ENCODE results near the gene MCTP1. TPM values are rescaled to one million over a fixed set of nuclear protein-coding genes. Genes with fewer than 3 reads are reported as not detected.

MCTP1 gene
- total and polyA plus RNA-seq, 2 donors from 2014 or later: 1.4 to 19.3 TPM

DNA sequence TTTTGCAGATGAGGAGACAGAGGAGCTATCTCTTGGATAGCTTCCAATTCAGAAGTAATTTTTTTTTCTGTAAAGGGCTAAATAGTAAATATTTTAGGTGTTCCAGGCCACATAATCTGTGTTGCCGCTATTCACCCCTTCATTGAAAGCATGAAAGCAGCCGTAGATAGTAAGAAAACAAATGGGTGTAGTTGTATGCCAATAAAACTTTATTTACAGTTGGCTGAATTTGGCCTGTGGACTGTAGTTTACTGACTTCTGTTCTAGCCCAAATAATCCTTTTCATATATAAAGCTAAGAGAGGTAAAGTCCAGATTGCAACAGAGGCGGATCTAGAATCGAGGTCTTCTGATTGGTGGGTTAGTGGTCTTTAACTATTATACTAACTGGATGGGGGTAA, 537.5 kb downstream of the MCTP1 start:
- no peak for FAIRE-seq
- Histone ChIP-seq H3K4me3 (ENCODE audit: low read length in 3 of 3) (no peak overlapping the region), H3K4me1 (ENCODE audit: control insufficient read depth in 2 of 3, insufficient read depth in 2 of 3, low read depth in 1 of 3, low read length in 3 of 3) (no peaks in the 10 kb centered on the region), H3K9me3 (ENCODE audit: control insufficient read depth in 2 of 3, insufficient read depth in 1 of 3, low read length in 3 of 3) (no peaks in the 10 kb centered on the region), H3K27ac (ENCODE audit: low read depth in 2 of 2, low read length in 2 of 2) (no peak overlapping the region), H3K9ac (ENCODE audit: low read length in 3 of 3) (no peak overlapping the region), H3K27me3 (ENCODE audit: control insufficient read depth, insufficient read depth, low read length) (no peaks in the 10 kb centered on the region), H3K36me3 (ENCODE audit: control insufficient read depth in 2 of 3, insufficient read depth in 3 of 3, low read length in 3 of 3) (no peaks in the 10 kb centered on the region)
- no peak for DNase-seq
- TF ChIP-seq, protein P1, sequence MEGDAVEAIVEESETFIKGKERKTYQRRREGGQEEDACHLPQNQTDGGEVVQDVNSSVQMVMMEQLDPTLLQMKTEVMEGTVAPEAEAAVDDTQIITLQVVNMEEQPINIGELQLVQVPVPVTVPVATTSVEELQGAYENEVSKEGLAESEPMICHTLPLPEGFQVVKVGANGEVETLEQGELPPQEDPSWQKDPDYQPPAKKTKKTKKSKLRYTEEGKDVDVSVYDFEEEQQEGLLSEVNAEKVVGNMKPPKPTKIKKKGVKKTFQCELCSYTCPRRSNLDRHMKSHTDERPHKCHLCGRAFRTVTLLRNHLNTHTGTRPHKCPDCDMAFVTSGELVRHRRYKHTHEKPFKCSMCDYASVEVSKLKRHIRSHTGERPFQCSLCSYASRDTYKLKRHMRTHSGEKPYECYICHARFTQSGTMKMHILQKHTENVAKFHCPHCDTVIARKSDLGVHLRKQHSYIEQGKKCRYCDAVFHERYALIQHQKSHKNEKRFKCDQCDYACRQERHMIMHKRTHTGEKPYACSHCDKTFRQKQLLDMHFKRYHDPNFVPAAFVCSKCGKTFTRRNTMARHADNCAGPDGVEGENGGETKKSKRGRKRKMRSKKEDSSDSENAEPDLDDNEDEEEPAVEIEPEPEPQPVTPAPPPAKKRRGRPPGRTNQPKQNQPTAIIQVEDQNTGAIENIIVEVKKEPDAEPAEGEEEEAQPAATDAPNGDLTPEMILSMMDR (IDR thresholded peaks at IDR 0.05; ENCODE audit: borderline replicate concordance, extremely low read depth, insufficient read depth): no peak
- intact Hi-C loops (cut with DNase I): no loop called here

DNA sequence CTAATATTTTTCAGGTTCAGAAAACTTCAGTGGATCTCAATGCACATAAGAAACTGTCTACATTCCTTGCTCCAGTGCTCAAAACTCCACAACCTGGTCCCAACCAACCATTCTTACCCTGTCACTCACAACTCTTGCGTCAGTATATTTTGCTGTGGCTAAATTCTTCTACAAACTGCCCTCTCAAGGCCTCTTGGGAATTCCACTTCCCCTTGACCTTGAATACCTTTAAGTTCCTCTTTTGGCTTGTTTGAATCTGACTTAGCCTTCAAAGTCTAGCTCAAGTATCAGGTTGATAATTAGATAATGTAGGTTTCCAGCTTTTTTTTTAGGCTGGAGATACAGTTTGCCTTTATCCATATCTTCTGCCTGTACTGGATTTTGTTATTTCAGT, 538.2 kb downstream of the MCTP1 start:
- H3K27ac ChIP-seq (ENCODE audit: low read depth in 2 of 2, low read length in 2 of 2): no peak overlapping the region

DNA sequence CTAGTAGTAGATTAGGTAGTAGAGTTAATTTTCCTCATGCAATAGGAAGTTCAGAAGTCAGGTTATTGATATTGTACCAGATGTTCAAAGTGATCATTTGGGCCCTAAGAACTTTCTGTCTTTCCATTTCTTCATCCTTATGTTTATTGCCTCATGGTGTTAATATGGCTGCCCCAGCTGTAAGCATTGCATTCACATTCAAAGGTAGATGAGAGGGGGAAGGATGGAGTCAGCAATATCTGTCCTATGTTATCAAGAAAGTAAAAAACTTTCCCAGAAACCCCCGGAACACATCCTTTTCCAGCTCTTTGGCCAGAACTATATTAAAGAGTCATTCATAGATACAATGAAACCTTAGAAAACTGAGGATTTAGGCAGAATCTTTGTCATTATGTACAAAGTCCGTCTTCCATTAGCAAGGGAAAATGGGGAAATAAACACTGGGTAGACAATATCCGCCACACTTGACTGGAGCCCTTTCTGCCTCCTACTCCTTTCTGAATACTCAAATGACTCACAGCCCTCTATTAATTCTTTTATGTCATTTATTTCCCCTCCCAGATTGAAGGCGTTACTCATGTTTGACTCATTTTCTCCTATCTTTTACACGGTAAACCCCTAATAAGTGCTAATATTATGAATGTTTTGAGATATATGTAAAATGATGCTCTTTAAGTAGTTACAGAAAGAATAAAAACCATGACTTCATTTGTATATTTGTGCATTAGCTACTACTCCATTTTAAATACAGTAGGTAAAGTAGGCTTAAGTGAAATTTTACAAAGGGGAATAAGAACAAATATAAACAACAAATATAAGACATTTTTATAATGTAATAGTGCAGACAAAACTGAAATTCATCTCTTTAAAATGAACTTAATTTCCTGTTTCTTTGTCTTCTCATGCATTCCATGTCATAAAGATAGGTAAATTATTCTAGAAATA, 538.8 kb downstream of the MCTP1 start:
- no peak for FAIRE-seq
- intact Hi-C loops (cut with DNase I): no loop called here
- Histone ChIP-seq H3K27ac (ENCODE audit: low read depth in 2 of 2, low read length in 2 of 2) (no peak overlapping the region), H3K9me3 (ENCODE audit: control insufficient read depth in 2 of 3, insufficient read depth in 1 of 3, low read length in 3 of 3) (no peaks in the 10 kb centered on the region), H3K27me3 (ENCODE audit: control insufficient read depth, insufficient read depth, low read length) (no peaks in the 10 kb centered on the region), H3K9ac (ENCODE audit: low read length in 3 of 3) (no peak overlapping the region), H3K36me3 (ENCODE audit: control insufficient read depth in 2 of 3, insufficient read depth in 3 of 3, low read length in 3 of 3) (no peaks in the 10 kb centered on the region), H3K4me3 (ENCODE audit: low read length in 3 of 3) (no peak overlapping the region), H3K4me1 (ENCODE audit: control insufficient read depth in 2 of 3, insufficient read depth in 2 of 3, low read depth in 1 of 3, low read length in 3 of 3) (no peaks in the 10 kb centered on the region)
- peak in 2 of 5 donors; percentile 7 to 11 for DNase-seq
- TF ChIP-seq, protein P1 (IDR thresholded peaks at IDR 0.05; ENCODE audit: borderline replicate concordance, extremely low read depth, insufficient read depth): no peak

More for the DNA sequence above, 538.2 kb downstream of the MCTP1 start:
- H3K4me1 ChIP-seq (ENCODE audit: control insufficient read depth in 2 of 3, insufficient read depth in 2 of 3, low read depth in 1 of 3, low read length in 3 of 3): no peaks in the 10 kb centered on the region
- DNase-seq (no peak), FAIRE-seq (no peak)
- no peak overlapping the region for H3K4me3 ChIP-seq (ENCODE audit: low read length in 3 of 3)
- H3K9ac ChIP-seq (ENCODE audit: low read length in 3 of 3): no peak overlapping the region
- no peaks in the 10 kb centered on the region for H3K27me3 ChIP-seq (ENCODE audit: control insufficient read depth, insufficient read depth, low read length)
- H3K36me3 ChIP-seq (ENCODE audit: control insufficient read depth in 2 of 3, insufficient read depth in 3 of 3, low read length in 3 of 3): no peaks in the 10 kb centered on the region
- TF ChIP-seq, protein P1 (IDR thresholded peaks at IDR 0.05; ENCODE audit: borderline replicate concordance, extremely low read depth, insufficient read depth): no peak
- intact Hi-C loops (cut with DNase I): no loop called here
- no peaks in the 10 kb centered on the region for H3K9me3 ChIP-seq (ENCODE audit: control insufficient read depth in 2 of 3, insufficient read depth in 1 of 3, low read length in 3 of 3)

Data from kidney (tissue), 14 donors.